Measurements from ENCODE around the gene CACNB4.

DNA sequence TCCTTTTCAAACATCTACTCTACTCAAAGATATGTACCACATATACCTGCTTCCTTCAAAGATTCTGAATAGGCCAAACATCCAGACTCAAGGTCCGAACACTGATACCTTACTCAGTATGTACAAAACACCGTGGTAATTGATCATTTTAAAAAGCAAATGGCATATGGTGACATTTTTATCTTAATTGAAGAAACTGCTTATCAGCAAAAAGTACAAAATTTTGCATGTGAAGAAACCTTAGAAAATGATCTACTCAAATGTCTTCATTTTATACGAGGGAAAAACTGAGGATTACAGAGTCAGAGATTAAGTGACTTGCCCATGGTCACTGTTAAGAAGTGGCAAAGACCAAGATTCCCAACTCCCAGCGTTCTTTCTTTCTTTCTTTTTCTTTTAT, 133.0 kb downstream of the CACNB4 start:
- TF ChIP-seq POLR2AphosphoS5 (IDR thresholded peaks at IDR 0.05) (no peak), CTCF (IDR thresholded peaks at IDR 0.05) (no peak), EP300 (IDR thresholded peaks at IDR 0.05) (no peak)
